CD4-positive, alpha-beta T cell (primary cell): ENCODE data around the gene EPS8L3. TPM values are rescaled to one million over a fixed set of nuclear protein-coding genes. Genes with fewer than 3 reads are reported as not detected.

Source experiments
- ATAC-seq: fragments of 200-7000 bp; cut with Tn5 transposase; one replicate; pipeline ENCODE4 v1.10.0; 2022; ENCODE audit warnings: mild to moderate bottlenecking; ENCODE audit not compliant: poor library complexity
- CTCF ChIA-PET: fragments of 350-600 bp; sonication (Branson Sonifier 250); formaldehyde crosslinking; loops from one replicate; lab custom pipeline; 2021; ENCODE audit warnings: antibody characterized with exemption, inconsistent platforms; lab: Charles Lee
- POLR2A ChIA-PET: fragments of 350-600 bp; sonication (Branson Sonifier 250); formaldehyde crosslinking; loops from one replicate; lab custom pipeline; 2021; ENCODE audit warnings: antibody characterized with exemption, inconsistent platforms; lab: Charles Lee
- DNase-seq, 14 experiments: peaks; one replicate each; pipeline ENCODE4 v3.0.0-alpha.2; 2013 to 2020; ENCODE audit warnings: mixed read lengths in 2 of 14
- H3K27ac ChIP-seq, 2 donors: one replicate each; pipeline versions ENCODE4 v1.5.1 to v1.7.0; 2013; ENCODE audit warnings: low read length in 2 of 2, low read depth in 1 of 2, mild to moderate bottlenecking in 1 of 2
- H3K27me3 ChIP-seq, 2 experiments: 1 replicate in 1 of 2; 2 replicates in 1 of 2; pipeline versions ENCODE4 v1.6.1 to v1.7.0; 2013; ENCODE audit warnings: low read length in 2 of 2, control low read depth in 1 of 2, mild to moderate bottlenecking in 1 of 2, moderate library complexity in 1 of 2; ENCODE audit not compliant: insufficient read depth in 2 of 2, control insufficient read depth in 1 of 2
- H3K36me3 ChIP-seq: one replicate; pipeline ENCODE4 v1.6.1; 2013; ENCODE audit warnings: low read length, control low read depth; ENCODE audit not compliant: insufficient read depth
- H3K4me1 ChIP-seq: one replicate; pipeline ENCODE4 v1.6.1; 2013; ENCODE audit warnings: low read length, control low read depth; ENCODE audit not compliant: insufficient read depth
- H3K4me3 ChIP-seq: one replicate; pipeline ENCODE4 v1.5.1; 2013; ENCODE audit warnings: mild to moderate bottlenecking, low read length, moderate library complexity
- H3K9me3 ChIP-seq, 2 experiments: 1 replicate in 1 of 2; 2 replicates in 1 of 2; pipeline versions ENCODE4 v1.6.1 to v1.7.0; 2013; ENCODE audit warnings: low read length in 2 of 2, mild to moderate bottlenecking in 2 of 2, control low read depth in 1 of 2, moderate library complexity in 1 of 2; ENCODE audit not compliant: control insufficient read depth in 1 of 2, insufficient read depth in 1 of 2
- H3K27ac Mint-ChIP-seq: one replicate; pipeline ENCODE4 v1.8.0; 2020; ENCODE audit warnings: mixed read lengths
- H3K27me3 Mint-ChIP-seq: one replicate; pipeline ENCODE4 v1.8.0; 2021; ENCODE audit warnings: mixed read lengths
- H3K36me3 Mint-ChIP-seq: one replicate; pipeline ENCODE4 v1.8.0; 2021; ENCODE audit warnings: low read depth, mixed read lengths
- H3K4me1 Mint-ChIP-seq: one replicate; pipeline ENCODE4 v1.8.0; 2021; ENCODE audit warnings: low read depth, mixed read lengths
- H3K4me3 Mint-ChIP-seq: one replicate; pipeline ENCODE4 v1.8.0; 2020; ENCODE audit warnings: mild to moderate bottlenecking, mixed read lengths
- H3K9me3 Mint-ChIP-seq: one replicate; pipeline ENCODE4 v1.8.0; 2020; ENCODE audit warnings: mixed read lengths
- intact Hi-C, 2 experiments: fragments of 100-400 bp; cut with DNase I in 1 of 2; cut with micrococcal nuclease in 1 of 2; formaldehyde crosslinking; loops; one replicate each; pipeline versions ENCODE4 v1.15.1 to v1.9.0; 2023 to 2025; cut with DNase I, micrococcal nuclease
- total RNA-seq, 174 experiments: library from RNA in 2 of 174; stranded (reverse) in 2 of 174; gene quantifications; one replicate each; pipeline ENCODE4 v1.2.3 and lab custom pipeline; 2021 to 2026
- TF ChIP-seq, protein P1 (sequence below): fragments of 200-600 bp; IDR thresholded peaks from one replicate; pipeline ENCODE4 v1.8.0; 2022; ENCODE audit warnings: antibody characterized with exemption, mild to moderate bottlenecking

The EPS8L3 gene
- total RNA-seq, 2 experiments from 2014 or later: not detected

DNA sequence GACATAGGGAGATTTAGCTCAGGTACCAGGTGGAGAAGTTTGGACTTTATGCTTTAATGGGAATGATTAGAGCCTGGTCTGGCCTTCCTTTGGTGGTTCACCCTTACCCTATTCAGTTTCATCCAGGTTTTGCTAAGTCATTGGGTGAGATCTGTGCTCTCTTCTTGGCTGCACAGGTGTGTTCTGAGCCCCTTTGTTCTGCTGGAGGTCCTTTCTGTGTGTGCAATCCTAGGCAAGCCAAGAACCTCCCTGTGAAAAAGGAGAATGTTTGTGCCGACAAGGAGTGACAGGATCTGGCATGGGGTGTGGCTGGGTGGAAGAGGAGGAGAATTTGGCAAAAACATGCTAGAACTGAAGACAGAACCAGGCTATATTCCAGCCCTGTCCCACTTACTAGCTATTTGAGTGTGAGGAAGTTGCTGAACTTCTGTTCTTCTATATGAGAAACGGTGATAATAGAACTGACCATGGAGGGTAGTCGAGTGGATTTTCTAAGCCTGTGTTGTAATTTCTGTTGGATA lies 47.1 kb downstream of the EPS8L3 start:
- Mint-ChIP-seq H3K4me3 (no peak overlapping the region), H3K36me3 (no peaks in the 10 kb centered on the region), H3K27ac (no peak overlapping the region), H3K9me3 (no peaks in the 10 kb centered on the region), H3K27me3 (peaks cover 17% of the 10 kb centered on the region), H3K4me1 (no peaks in the 10 kb centered on the region)
- ChIA-PET POLR2A (no interaction called here), CTCF (no interaction called here)
- DNase-seq (no peak), ATAC-seq (no peak)
- H3K27me3 ChIP-seq: peaks cover 0 to 5% of the 10 kb centered on the region in 2 experiments
- no peak overlapping the region for H3K27ac ChIP-seq
- no peaks in the 10 kb centered on the region for H3K36me3 ChIP-seq
- H3K4me1 ChIP-seq: no peaks in the 10 kb centered on the region
- intact Hi-C loops: no loop called here
- TF ChIP-seq, protein P1, sequence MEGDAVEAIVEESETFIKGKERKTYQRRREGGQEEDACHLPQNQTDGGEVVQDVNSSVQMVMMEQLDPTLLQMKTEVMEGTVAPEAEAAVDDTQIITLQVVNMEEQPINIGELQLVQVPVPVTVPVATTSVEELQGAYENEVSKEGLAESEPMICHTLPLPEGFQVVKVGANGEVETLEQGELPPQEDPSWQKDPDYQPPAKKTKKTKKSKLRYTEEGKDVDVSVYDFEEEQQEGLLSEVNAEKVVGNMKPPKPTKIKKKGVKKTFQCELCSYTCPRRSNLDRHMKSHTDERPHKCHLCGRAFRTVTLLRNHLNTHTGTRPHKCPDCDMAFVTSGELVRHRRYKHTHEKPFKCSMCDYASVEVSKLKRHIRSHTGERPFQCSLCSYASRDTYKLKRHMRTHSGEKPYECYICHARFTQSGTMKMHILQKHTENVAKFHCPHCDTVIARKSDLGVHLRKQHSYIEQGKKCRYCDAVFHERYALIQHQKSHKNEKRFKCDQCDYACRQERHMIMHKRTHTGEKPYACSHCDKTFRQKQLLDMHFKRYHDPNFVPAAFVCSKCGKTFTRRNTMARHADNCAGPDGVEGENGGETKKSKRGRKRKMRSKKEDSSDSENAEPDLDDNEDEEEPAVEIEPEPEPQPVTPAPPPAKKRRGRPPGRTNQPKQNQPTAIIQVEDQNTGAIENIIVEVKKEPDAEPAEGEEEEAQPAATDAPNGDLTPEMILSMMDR: no peak
- no peak overlapping the region for H3K4me3 ChIP-seq
- no peaks in the 10 kb centered on the region for H3K9me3 ChIP-seq

DNA sequence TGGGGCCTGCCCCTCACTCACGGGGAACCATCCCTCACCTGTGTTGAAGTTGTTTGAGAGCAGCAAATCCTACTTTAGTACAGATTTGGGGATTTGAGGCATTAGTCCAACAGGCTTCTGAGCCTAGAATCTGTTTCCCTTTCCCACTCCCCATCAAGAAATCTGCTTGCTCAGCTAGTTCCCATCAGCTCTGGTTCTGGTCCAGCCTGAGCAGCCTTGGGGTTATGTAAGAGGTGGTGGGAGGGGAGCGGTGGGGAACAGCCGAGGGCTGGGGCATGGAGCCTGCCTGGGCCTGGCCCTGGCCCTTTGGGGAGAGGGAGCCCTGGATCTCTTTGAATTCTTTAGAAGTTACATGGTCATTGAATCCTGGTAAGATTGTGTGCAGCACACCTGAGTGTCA lies 47.6 kb downstream of the EPS8L3 start:
- Histone ChIP-seq H3K4me1 (no peaks in the 10 kb centered on the region), H3K4me3 (no peak overlapping the region), H3K36me3 (no peaks in the 10 kb centered on the region), H3K27ac (no peak overlapping the region), H3K9me3 (no peaks in the 10 kb centered on the region), H3K27me3 (peaks cover 0 to 5% of the 10 kb centered on the region in 2 experiments)
- no peaks in the 10 kb centered on the region for H3K4me1 Mint-ChIP-seq
- H3K4me3 Mint-ChIP-seq: no peak overlapping the region
- TF ChIP-seq, protein P1: no peak
- no peak overlapping the region for H3K27ac Mint-ChIP-seq
- POLR2A ChIA-PET: no interaction called here
- no peaks in the 10 kb centered on the region for H3K36me3 Mint-ChIP-seq
- CTCF ChIA-PET: no interaction called here
- H3K9me3 Mint-ChIP-seq: no peaks in the 10 kb centered on the region
- H3K27me3 Mint-ChIP-seq: peaks cover 17% of the 10 kb centered on the region
- no peak for ATAC-seq
- peak in 1 of 14 experiments; percentile 4 for DNase-seq
- intact Hi-C loops: no loop called here

DNA sequence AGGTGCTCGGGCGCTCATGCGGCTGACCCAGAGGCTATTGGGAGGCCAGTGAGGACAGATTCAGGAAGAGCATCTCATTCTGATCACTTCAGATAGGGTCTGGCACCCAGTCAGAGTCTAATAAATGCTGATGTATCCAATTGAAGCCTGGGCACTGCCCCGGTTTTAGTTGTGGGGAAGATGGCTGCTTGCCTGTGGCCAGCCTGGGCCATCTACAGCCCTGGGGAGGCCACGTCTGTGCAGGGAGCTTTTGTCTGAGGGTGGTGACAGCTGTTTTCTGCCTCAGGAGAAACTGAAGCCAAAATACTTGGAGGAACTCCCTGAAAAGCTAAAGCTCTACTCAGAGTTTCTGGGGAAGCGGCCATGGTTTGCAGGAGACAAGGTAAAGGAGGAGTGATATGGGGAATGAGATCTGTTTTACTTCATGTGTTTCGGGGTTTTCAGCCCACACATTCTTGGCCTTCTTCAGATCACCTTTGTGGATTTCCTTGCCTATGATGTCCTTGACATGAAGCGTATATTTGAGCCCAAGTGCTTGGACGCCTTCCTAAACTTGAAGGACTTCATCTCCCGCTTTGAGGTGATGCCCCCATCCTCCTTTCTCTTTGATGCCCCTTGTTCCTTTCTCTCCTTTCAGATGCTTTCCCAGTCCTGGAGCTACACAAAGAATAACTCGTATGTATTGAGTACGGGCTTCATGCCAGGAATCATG lies 48.9 kb downstream of the EPS8L3 start:
- Histone ChIP-seq H3K4me1 (no peaks in the 10 kb centered on the region), H3K9me3 (no peaks in the 10 kb centered on the region), H3K27me3 (peaks cover 0 to 5% of the 10 kb centered on the region in 2 experiments), H3K27ac (no peak overlapping the region), H3K4me3 (no peak overlapping the region), H3K36me3 (no peaks in the 10 kb centered on the region)
- H3K36me3 Mint-ChIP-seq: no peaks in the 10 kb centered on the region
- TF ChIP-seq, protein P1: no peak
- no peak overlapping the region for H3K4me3 Mint-ChIP-seq
- intact Hi-C loops: no loop called here
- ATAC-seq: no peak
- H3K4me1 Mint-ChIP-seq: no peaks in the 10 kb centered on the region
- peaks cover 17% of the 10 kb centered on the region for H3K27me3 Mint-ChIP-seq
- POLR2A ChIA-PET: no interaction called here
- peak in 1 of 14 experiments; percentile 0 for DNase-seq
- CTCF ChIA-PET: no interaction called here
- H3K27ac Mint-ChIP-seq: no peak overlapping the region
- no peaks in the 10 kb centered on the region for H3K9me3 Mint-ChIP-seq
